ENCODE data around the gene SDS.
"Not testable (repeated sequence)": the region's sequence is repeated elsewhere in the genome, so short reads cannot be mapped to it uniquely, and the experiment has no call there.

SDS gene

DNA sequence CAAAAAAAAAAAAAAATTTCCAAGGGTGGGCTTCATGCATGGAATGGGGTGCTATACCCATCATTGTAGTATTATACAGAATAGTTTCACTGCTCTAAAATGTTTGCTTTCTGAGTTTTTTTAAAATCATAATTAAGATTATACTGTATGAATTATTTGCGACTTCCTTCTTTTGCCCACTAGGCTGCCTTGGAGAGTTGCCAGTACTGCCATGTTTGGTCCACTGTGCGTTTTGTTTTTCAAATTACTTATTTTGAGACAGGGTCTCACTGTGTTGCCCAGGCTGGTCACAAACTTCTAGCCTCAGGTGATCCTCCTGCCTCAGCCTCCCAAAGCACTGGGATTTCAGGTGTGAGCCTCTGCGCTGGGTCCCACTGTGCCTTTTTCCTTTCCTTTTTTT is 25.4 kb downstream of the SDS start:
- no peak for DNase-seq (ENCODE audit: low read depth in 2 of 2)

GRCh38 chr12:113374823-113375428 is 28.8 kb downstream of the SDS start:
- DNase-seq (ENCODE audit: low read depth in 2 of 2): no peak

- DNase-seq (ENCODE audit: low read depth in 2 of 2): no peak
These were observed 29.7 kb downstream of the SDS start for GRCh38 chr12:113373969-113374368.

- no peak for DNase-seq (ENCODE audit: low read depth in 2 of 2)
These were observed 30.2 kb downstream of the SDS start for GRCh38 chr12:113373440-113373839.

GRCh38 chr12:113372371-113372770 is 31.3 kb downstream of the SDS start:
- DNase-seq (ENCODE audit: low read depth in 2 of 2): no peak

DNA sequence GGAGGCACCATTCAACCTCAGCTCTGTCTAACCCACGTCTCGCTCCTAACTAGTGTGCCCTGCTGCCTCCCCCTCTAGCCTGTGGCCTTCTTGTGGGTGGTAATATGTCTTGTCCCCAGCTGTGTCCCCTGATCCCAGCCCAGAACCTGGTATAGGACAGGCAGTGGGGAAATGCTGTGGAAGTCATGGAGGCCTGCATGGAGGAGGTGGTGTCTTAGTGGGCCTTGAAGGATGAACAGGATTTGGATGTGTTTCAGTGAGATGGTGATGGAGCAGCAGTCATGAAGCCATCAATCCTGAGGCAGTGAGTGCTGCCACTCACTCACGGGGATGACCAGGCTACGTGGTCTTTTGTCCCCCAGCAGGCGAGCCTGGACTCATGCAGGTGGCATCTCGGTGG is 31.9 kb downstream of the SDS start:
- no peak for DNase-seq (ENCODE audit: low read depth in 2 of 2)

DNA sequence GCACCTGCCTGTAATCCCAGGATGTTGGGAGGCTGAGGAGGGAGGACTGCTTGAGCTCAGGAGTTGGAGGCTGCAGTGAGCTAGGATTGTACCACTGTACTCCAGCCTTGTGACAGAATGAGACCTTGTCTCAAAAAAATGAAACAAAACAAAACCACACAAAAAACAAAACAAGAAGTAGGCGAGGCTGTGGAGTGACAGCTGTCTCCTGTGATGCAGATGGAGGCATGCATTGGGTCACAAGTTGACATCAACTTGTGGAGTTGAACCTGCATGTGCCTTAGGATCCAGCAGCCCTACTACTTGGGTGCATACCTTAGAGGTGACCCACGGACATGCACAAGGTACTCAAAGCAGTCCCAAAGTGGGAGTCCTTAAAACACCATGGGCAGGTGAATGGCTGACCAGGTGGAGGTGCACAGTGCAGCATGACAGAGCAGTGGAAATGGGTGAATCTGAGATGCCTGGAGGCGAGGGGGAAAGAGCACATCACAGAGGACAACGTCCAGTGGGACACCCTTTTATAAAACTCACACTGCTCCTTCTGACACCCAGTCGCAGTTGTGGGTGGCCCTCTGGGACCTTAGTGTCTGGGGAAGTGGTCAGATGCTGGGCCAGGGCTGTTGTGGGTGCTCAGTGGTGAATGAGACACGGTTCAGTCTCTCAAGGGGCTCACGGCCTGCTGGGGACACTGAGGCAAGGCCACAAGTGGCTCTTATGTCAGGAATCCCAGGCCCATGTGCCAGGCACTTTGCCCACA is 32.6 kb downstream of the SDS start:
- no peak for DNase-seq (ENCODE audit: low read depth in 2 of 2)

DNA sequence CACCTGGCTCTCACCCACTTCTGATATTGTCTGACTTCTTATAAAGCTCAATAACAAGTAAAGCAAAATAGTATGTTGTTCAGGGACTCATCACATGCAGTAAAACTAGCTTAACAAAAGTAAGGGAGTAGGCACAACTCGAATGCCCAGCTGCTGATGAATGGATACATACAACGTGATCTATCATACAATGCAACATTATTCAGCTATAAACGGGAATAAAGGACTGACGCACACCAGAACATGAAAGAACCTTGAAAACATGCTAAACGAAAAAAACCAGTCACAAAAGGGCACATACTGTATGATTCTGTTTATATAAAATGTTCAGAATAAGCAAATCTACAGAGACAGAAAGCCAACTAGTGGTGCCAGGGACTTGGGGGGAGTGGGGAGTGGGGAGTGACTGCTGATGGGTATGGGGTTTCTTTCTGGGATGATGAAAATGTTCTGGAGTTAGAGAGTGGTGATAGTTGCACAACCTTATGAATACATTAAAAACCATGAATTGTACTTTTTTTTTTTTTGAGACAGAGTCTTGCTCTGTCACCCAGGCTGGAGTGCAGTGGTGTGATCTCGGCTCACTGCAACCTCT is 34.2 kb downstream of the SDS start:
- no peak for DNase-seq (ENCODE audit: low read depth in 2 of 2)

- no peak for DNase-seq (ENCODE audit: low read depth in 2 of 2)
These were observed 35.4 kb downstream of the SDS start for GRCh38 chr12:113368331-113368730.

DNA sequence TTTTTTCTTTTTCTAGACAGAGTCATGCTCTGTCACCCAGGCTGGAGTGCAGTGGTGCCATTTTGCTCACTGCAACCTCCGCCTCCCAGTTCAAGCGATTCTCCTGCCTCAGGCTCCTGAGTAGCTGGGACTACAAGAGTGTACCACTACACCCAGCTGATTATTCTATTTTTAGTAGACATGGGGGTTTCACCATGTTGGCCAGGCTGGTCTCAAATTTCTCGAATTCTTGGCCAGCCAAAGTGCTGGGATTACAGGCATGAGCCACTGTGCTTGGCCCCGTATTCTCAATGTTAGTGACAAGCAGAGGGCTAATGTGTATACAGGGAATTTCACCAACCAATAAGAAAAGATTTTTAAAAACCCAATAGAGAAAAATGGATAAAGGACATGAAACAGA is 36.9 kb downstream of the SDS start:
- DNase-seq (ENCODE audit: low read depth in 2 of 2): no peak

GRCh38 chr12:113365639-113366395 is 37.9 kb downstream of the SDS start:
- DNase-seq (ENCODE audit: low read depth in 2 of 2): no peak

GRCh38 chr12:113364698-113365097 is 39.0 kb downstream of the SDS start:
- no peak for DNase-seq (ENCODE audit: low read depth in 2 of 2)

DNA sequence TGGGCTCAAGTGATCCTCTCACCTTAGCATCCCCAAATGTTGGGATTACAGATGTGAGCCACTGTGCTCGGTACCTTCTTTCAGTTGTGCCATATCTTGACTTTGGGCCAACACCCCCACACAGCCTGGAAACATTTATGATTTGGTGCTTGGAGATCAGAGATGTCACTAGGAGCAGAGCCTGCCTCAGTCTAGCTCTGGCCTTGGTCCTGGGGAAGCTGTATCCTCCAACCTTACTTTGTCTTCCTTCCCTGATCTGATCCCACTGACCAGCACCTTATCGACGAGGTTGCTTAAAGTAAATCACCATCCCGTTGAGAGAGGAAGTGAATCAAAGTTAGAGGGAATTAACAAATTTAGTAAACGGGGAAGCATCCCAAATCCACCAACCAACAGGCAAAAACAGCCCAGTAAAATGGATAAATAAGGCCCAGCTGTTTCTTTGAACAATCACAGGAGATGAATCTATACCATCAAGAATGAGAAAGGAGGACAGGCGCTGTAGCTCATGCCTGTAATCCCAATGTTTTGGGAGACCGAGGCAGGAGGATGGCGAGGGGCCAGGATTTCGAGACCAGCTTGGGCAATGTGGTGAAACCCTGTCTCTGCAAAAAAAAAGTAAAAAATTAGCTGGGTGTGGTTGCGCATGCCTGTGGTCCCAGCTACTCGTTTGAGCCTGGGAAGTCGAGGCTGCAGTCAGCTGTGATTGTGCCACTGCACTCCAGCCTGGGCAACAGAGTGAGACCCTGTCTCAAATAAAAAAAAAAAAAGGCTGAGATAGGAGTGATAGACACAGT is 41.9 kb downstream of the SDS start:
- no peak for DNase-seq (ENCODE audit: low read depth in 2 of 2)

- no peak for DNase-seq (ENCODE audit: low read depth in 2 of 2)
These were observed 43.5 kb downstream of the SDS start for GRCh38 chr12:113359939-113360748.

DNA sequence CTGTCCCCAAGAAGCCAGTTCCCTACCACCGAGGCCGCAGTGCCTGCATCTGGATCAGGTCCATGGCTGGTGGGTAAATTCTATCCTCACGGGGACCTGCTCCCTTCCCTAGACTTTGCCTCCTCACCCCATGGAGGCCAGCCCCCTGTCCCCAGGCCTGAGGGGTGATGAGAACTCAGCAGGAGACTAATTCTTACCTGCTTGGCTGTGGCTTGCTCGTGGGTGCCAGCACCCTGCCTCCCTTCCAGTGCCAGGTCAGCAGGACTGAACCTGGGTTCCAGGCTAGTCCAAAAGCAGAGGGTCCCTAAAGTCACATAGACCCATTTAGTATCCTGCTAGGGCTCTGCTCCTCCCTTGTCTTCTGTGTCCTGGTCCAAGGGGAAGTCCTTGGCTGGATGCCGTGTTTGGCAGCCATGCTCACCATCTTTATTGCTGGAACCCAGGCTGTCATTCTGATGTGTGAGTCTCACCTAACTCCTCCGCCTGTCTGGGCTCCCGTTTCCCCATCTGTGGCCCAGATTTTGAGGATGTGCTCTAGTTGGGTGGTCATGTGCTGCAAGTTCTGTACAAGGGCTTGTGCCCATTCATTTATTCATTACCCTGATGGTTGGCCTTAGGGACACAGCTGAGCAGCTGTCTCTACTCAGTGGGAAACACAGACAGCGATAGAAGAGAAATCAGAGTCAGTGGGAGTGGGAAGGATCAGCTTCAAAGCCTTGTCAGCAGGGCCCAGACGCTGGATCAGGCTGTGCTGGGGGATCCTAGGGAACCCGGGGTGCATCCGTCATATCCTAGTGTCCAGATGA is 44.4 kb downstream of the SDS start:
- DNase-seq (ENCODE audit: low read depth in 2 of 2): no peak

- DNase-seq (ENCODE audit: low read depth in 2 of 2): peak; percentile 90 to 91
These were observed 45.1 kb downstream of the SDS start, which contains the start of gene PLBD2 for GRCh38 chr12:113358381-113359132. TSS of gene PLBD2 (plus strand) at chr12:113358587. CDS start at chr12:113358601, 14 bp downstream.

DNA sequence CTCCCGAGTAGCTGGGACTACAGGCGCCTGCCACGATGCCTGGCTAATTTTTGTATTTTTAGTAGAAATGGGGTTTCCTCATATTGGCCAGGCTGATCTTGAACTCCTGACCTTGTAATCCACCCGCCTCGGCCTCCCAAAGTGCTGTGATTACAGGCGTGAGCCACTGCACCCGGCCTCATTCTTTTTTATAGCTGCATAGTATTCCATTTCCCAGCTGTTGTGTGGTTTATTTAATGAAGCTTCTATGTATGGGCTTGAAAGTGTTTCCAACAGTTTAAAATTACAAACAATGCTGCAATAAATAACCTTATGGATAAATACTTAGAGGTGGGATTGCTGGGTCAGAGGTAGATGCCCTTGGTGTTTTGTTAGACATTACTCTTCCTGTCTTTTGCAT is 49.5 kb downstream of the SDS start:
- DNase-seq (ENCODE audit: low read depth in 2 of 2): not testable (repeated sequence)

DNA sequence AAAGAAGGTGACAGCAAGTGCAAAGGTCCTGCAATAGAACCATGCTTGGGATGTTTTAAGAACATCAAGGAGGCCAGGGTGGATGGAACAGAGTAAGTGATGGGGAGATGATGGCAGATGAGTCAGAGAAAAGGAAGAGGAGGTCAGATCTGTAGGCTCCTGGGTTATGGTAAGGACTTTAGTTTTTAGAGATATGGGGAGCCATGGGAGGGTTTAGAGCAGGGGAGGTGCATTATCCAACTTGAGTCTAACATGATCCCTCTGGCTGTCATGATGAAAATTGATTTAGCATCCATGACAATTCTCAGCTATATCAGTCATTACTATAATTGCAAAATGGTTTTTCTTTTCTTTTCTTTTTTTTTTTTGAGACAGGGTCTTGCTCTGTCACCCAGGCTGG is 52.6 kb downstream of the SDS start:
- no peak for DNase-seq (ENCODE audit: low read depth in 2 of 2)

Measured in stimulated activated CD8-positive, alpha-beta memory T cell treated with anti-CD3 and anti-CD28 coated beads, Interleukin-15, amount 100 ng/mL, for 4 hours (primary cell).